GM18951 (cell line): ENCODE data around the gene CPT1C.

Experiments used
- POLR2A ChIP-seq: IDR thresholded peaks from 4 replicates; pipeline ENCODE4 v1.6.1; 2011; ENCODE audit warnings: mild to moderate bottlenecking; ENCODE audit not compliant: insufficient read length, insufficient read depth; ENCODE audit errors: extremely low read depth
- in situ Hi-C: fragments of 300-500 bp; cut with MboI; formaldehyde crosslinking; loops from one replicate; pipeline ENCODE4 v1.12.0; 2022; ENCODE audit warnings: low sequenced_read_pairs, mixed read lengths, inconsistent platforms; ENCODE audit not compliant: unreplicated experiment

The CPT1C gene

DNA sequence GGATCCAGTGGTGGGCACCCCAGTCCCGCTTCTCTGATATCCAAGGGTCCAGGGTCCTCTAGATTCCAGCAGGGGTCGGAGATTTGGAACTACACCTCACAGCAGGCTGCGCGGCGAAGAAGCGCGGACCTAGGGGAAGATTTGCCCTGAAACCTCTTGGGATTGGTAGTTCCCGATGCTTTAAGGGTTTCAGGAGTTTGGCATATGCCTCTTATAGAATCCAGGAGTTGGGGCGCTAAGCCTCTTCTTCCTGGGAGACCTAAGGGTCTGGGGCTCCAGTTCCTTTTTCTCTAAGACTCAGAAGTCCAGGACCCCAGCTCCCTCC lies 24.8 kb upstream of the CPT1C start:
- in situ Hi-C loops: no loop called here

DNA sequence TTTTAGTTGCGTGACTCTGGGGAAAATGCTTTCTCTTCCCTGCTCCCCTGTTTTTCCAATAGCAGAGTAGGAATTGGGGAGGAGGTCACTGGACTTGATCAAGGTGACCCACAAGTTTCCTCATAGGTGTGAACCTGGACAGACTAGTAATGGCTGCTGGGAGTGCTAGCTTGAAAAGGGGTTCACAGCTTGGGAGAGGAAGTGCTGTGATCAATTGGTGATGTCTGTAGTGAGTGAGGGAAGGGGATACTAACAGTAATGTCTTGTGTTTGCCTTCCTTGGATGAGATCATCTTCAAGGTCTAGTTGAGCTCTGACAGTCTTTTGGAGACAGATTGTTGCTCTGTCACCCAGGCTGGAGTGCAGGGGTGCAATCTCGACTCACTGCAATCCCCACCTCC lies 23.4 kb upstream of the CPT1C start:
- no peak for TF ChIP-seq POLR2A
- in situ Hi-C loops: no loop called here

More for the DNA sequence above, 24.8 kb upstream of the CPT1C start:
- no peak for TF ChIP-seq POLR2A

DNA sequence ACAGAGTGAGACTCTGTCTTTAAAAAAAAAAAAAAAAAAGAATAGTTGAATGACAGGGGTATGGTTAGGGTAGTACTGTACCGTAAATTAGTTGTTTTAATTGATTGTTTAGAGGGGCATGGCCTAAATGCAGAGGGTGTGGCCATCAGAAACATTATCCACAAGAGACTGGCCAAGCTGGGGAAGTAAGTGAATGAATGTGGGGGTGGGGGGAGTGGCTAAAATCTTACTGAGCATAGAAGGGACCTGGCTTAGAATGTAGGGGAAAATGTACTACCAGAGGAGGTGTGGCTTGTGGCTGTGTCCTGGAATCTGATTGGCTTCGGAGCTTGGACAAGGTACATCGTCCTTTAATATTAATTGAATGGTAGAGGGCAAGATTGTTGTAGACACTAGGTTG lies 21.4 kb upstream of the CPT1C start:
- in situ Hi-C loops: no loop called here
- no peak for TF ChIP-seq POLR2A

DNA sequence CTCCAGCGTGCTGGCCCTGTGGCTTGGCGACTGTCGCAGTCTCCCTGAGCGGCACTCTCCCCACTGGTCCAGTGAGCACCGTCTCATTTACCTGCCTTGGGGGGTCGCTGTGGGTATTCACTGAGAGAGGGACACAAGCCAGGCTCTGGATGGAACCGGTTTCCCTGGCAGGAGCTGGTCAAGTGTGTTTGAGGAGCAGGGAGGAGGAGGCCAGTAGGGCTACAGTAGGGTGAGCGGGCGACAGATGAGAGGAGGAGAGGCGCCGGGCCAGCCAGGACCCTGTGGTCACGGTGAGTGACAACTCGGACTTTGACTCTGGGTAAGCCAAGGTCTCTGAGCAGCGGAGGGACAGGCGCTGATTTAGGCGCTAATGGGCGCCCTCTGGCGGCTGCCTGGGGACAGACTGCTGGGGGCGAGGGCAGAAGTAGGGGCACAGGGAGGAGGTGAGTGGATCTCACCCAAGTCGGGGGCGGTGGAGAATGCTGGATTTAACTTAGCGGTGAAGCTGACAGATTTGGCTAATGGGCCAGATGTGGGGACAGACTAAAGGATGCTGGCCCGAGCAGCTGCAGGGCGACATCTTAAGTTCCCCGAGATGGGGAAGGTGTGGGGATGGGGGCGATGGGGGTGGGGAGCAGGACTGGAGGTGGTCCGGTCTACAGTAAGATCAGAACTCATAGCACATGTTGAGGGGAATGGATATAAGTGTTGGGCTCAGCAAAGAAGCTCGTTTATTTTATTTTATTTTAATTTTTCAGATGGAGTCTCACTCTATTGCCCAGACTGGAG lies 18.6 kb upstream of the CPT1C start:
- no peak for TF ChIP-seq POLR2A
- in situ Hi-C loops: no loop called here

DNA sequence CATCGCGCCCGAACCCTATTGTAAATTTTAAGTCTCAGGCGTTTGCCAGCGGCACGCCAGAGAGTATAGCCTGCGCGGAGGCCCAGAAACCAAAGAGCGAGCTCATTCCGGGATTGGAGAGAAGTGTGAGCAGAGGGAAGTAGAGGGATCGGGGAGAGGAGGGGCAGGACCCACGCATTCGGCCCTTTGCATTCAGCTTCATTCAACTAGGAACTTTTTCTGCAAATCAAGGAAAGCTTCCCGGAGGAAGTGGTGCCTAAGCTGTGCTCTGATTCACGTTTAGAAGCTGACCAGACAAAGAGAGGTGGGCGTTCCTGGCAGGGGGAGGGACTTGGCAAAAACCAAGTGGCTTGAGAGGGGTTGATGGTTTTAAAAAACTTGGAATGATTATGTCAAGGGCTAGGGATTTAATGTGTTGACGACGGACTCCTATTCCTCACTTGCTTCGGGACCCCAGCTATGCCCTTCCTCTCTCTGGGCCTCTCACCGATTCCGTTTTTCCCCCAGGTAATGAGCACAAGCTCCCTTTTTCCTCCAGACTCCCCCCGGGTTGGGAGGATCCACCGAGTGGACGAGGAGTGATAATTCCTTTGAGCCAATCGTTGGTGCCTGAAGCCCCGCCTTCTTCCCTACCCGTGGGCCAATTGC lies 14.7 kb upstream of the CPT1C start:
- peak; percentile 92 for TF ChIP-seq POLR2A
- in situ Hi-C loops: no loop called here

DNA sequence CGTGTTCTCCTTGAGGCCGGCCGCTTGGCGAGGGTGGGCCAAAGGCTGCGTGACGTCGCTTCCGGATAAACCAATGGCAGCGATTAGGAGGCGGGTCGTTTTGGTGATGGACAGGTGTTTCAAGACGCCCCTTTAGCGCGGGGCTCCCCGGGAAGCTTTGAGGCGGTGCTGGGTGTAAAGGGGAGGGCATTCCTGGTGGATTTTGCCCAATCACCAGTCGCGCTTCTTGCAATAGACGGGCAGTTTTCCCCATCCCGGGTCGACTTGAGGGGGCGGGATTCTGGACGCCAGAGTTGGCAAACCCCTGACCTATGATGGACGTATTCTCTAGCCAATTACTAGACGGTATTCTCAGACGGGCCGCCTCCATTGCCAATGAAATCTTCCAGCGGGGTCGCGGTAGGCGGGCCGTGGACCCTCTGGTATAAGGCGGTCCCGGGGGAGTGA lies 14.1 kb upstream of the CPT1C start:
- TF ChIP-seq POLR2A: no peak
- in situ Hi-C loops: no loop called here

DNA sequence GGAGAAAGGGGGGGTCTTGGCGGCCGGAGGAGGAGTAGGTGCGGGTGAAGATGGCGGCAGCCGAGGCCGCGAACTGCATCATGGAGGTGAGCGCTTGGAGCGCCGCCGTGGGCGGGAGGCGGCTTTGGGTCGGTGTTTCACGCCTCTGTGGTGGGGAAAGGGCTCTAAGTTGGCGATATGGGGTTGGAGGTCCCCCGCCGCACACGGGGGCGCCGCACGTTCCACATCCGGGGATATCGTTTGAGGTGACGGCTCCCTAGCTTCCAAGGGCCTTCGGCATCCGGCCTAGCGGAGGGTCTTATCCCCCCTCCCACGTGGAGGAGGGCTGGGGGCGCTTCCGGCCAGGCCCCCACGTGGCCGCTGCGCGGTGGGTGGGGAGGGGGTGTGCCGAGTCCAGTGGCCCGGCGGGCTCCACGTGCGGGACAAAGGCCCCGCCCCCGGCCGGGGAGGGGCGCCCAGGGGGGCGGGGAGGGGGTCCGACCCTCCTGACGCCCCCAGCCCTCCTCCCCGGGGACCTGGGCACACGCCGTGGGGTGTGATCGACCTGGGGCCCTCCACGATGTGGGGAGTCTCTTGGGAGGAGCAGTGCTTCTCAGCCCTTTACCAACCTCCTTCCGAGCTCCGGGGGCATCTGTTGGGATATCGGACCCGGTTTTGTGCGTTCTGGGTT lies 13.6 kb upstream of the CPT1C start, which contains the start of gene PRMT1:
PRMT1 (plus strand) TSS at position 41 of the 670 bp plus-strand sequence; CDS start at position 51, 10 bp downstream.
- peak; percentile 93 for TF ChIP-seq POLR2A
- in situ Hi-C loops: no loop called here

DNA sequence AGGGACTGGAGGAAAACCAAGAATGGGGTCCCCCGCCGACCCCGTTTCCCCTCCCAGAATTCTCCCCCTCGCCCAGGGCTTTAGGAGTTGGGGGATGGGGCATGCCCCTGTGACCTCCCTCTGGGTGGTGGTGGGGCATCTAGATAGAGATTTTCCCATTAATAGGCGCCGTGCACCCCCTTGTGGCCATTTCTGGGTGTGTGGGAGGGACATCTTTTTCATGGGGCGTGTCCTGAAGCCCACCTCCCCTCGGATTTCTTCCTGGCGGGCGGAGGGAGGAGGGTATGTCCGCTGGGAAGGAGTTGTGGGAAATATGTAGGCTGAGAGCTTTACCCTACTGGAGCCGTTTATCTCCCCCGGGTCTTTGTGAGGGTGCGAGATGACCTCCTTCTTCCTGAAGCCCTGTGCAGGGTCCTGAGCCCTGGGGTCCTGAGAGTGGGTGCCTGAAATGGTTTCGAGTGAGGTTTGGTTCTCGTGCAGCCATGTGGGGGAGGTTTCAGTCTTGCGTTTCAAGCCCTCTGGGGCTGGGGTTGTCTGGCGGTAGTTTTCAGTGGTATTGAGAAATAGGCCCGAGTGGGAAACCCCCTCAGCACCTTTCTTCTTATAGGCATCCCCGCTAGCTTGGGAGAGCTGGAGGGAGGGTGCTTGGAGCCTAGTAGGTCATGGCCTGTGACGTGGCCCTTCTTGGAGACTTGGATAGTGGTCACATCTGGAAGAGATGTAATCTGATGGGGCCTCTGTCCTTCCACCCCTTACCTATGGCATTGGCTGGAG lies 12.8 kb upstream of the CPT1C start:
- in situ Hi-C loops: no loop called here
- TF ChIP-seq POLR2A: peak; percentile 22

DNA sequence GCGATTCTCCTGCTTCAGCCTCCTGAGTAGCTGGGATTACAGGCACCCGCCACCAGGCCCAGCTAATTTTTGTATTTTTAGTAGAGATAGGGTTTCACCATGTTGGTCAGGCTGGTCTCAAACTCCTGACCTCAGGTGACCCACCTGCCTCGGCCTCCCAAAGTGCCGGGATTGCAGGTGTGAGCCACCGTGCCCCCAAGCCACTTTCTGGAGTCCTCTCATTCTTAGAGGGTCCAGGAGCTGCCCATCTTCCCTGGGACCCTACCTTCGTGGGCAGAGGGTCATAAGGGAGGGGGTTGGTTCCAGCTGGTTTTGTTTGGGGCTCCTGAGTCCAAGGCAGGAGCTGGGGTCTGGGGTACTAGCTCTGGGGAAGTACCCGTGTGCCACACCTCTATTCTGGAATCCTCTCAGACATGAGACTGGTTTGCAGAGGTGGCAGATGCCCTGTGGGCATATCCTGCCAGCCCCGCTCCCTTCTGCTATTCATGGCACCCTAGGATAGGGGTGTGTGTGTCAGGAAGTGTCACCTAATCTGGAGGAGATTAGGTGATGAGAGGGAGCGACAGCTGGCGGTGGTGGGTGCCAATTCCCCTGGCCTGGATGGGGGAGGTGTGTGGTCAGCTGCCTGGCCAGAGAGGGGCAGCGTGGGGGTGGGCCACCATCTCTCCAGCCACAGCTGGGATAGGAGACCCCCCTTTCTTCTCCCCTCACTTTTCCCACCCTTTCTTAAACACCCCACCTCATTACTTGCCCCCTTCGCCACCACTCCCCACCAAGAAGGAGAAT lies 11.7 kb upstream of the CPT1C start:
- in situ Hi-C loops: no loop called here
- TF ChIP-seq POLR2A: no peak

DNA sequence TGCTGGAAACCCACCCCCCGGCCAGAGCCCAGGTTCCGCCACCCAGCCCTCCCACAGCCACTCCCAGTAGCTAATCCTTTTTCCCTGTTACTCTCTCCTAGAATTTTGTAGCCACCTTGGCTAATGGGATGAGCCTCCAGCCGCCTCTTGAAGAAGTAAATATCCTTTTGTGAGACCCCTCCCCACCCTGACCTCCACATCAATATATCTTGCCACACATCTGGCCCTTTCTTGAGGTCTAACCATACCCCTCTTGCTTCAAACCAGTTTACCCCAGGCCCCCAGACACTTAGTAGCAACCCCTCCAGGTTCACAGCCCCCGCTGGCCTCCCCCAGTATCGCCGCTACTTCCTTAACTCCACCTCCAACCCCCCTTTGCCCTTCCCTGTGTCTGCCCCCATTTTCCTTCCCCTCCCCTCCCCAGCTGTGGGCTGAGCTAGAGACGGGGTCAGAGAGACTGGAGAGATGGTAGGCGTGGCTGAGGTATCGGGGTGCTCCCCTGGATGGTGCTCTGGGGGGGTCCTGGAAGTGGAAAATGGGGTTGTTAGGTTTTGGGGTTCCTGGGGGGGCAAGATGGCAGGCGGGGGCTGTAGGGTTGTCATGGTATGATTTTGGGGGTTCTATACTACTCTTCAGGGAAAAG lies 11.0 kb upstream of the CPT1C start:
- in situ Hi-C loops: no loop called here
- no peak for TF ChIP-seq POLR2A

DNA sequence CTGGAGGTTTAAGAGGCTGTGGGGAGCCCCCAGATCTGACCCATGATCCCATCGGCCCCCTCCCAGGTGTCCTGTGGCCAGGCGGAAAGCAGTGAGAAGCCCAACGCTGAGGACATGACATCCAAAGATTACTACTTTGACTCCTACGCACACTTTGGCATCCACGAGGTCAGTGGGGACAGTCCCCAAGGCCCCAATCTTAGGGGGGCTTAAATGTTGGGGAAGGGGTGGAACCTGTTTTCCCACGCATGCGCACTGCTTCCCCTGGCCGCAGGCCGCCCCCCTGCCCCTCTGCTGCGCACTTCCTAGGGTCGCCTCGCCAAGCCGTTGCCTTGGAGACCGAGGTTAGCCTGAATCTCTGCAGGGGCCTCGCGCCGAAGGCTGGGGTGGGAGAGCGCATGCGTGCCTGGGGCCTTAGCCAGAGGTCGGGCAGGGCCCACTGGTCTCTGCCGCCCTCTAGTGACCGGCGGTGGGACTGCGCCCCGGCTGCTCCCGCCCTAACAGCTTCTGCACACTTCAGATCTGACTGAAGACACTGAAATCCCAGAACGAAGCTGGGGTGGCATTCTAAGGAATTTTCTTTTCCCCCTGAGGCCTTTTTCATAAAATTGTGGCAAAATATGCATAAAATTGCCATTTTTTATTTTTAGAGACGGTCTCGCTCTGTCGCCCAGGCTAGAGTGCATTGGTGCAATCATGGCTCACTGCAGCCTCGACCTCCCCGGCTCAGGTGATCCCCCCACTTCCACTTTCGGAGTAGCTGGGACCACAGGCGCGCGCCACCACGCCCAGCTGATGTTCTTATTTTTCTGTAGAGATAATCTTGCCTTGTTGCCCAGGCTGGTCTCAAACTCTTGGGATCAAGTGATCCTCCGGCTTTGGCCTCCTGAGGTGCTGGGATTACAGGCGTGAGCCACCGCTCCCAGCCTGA lies 10.2 kb upstream of the CPT1C start:
- peak; percentile 30 for TF ChIP-seq POLR2A
- in situ Hi-C loops: no loop called here
